GM18499 (cell line): ENCODE results near the gene DNAL4.
"Not testable (repeated sequence)": the region's sequence is repeated elsewhere in the genome, so short reads cannot be mapped to it uniquely, and the experiment has no call there.

Experiments used
- ATAC-seq: cut with Tn5 transposase; IDR thresholded peaks from one replicate; pipeline ENCODE4 v1.9.1; 2021; ENCODE audit warnings: moderate number of reproducible peaks; ENCODE audit not compliant: insufficient read depth, unreplicated experiment

The DNAL4 gene

DNA sequence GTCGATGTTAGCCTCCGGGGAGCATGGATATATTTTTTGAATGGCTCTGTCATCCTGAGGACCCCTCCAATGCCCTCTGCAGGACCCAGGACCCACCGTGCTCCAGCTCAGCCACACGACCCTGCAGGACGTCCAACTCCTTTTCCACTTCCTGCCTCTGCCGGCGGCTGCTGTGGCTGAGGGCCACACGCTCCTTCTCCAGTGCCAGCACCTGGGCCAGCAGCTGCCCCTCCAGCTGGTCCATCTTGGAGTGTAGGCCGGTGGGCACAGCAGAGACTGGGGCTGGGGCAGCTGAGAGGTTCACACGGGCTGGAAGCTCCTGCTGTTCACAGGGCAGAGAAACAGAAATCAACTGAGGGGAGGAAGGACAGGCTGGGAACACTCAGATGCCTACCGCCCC lies 34.2 kb upstream of the DNAL4 start:
- no peak for ATAC-seq

DNA sequence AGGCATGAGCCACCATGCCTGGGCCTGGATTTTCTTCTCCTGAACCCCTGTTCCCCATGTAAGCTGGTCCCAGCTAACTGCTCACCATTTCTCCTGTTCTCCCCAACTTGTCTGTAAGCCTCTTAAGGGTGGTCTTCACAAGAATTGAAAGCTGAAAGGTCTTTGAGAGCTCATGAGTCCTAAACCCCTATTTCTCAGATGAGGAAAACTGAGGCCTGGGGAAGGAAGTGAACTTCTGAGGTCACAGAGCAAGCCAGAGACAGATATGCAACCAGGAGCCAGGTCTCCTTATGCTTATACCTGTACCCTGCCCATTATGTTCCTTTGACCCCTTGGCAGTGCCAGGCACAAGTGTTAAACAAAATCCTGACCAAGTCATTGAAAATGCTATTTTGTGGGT lies 33.6 kb upstream of the DNAL4 start:
- ATAC-seq = no peak

DNA sequence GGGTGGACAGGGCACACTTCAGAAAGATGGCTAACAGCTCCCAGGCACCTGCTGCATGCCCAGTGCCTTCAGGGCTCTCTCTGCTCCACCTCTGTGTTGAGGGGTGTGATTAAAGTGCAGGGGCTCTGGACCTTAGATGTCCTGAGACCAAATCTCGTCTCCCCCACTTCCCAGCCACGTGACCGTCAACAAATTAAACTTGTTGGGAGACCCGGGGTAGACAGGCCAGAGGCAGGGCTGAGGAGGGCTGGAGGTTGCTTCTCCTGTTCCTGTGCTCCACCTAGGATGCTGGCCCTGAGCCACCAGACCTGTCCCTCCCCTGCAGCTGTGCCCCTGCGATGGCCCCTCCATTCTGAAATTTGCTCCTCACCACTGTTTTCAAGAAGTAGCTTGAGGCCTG lies 32.9 kb upstream of the DNAL4 start:
- ATAC-seq = no peak

DNA sequence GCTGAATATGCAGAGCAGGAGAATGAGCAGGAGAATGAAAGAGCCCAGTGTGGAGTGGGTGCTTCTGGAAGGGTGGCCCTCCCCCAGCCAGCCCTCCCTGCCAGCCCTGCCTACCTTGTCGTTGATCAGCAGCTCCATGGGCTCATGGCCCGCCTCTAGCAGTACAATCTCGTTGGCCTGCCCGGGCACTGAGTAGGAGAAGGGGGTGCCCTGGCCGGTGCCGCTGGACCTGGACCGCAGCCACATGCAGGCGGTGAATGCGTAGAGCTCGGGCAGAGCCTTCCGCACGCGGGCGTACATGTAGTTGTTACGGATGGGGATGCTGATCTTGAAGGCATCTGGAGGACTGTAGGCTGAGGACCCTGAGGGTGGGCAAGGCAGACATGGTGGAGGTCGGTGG lies 32.4 kb upstream of the DNAL4 start:
- ATAC-seq = no peak

DNA sequence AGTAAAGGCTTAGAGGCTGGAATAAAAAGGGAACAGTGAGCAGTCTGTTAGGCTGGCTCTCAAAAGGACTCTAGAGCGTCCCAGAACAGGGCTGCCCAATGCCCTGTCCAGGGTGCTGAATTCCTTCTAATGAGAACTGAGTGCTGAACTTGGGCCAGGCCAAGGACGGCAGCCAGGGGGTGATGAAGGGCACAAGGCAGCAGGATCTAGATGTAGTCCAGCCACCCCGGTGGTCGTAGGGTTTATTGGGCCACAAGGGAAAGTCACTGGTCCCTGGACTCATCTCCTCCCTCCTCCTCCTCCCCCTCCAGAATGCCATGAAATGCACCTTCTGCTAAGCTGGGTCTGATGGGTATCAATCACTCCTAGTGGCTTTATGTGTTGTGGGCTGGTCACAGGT lies 30.6 kb upstream of the DNAL4 start:
- no peak for ATAC-seq

DNA sequence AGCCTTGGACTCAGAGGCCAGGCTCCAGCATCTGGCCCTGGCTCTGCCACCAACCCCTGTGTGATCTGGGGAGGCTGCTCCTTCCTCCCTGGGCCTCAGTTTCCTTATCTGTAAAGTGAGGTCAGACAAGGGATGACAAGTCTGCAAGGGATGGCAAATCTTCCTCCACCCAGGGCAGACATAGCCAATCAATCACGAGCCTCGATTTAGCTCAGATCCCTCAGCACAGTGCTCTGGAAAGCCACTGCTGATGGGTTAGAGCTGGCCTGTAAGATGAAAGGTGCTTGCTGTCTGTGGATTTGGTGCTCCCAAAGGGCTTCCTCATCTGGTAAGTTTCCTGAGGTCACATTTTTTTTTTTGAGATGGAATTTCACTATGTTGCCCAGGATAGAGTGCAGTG lies 29.7 kb upstream of the DNAL4 start:
- ATAC-seq = no peak

DNA sequence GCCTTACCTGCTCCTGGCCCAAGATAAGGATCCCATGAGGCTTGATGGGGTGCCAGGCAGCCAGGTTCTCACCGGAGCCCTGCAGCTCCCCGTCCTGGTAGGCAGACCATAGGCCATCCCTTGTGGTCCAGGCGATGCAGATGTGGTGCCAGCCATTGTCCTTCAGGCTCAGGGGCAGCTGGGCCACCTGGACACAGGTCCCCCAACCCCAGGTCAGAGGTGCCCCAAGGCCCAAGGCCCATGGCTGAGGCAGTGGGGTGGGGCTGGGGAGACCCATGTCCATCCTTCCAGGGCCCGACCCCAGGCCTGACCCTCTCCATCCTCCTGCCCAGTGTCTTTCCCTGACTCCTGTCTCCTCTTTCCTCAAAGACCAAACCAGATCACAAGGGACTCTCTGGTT lies 29.1 kb upstream of the DNAL4 start:
- no peak for ATAC-seq

DNA sequence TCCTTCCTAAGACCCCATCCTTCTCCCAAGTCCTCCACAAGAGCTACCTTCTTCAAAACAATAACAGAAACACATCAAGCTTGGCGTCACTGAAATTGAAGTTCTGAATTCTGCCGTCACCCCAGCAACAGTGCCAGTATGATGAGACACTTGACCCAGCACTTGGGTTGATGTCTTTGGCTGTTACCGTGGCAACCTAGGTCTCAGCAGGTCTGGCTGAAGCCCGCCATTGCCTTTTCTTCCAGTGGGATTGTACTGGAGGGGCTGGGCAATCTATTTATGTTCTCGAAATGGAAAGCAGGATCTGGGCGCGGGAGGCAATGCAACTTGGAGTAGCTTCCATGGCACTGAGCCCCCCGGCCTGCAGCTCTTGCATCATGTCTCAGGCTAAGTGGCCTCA lies 26.1 kb upstream of the DNAL4 start:
- ATAC-seq = no peak

DNA sequence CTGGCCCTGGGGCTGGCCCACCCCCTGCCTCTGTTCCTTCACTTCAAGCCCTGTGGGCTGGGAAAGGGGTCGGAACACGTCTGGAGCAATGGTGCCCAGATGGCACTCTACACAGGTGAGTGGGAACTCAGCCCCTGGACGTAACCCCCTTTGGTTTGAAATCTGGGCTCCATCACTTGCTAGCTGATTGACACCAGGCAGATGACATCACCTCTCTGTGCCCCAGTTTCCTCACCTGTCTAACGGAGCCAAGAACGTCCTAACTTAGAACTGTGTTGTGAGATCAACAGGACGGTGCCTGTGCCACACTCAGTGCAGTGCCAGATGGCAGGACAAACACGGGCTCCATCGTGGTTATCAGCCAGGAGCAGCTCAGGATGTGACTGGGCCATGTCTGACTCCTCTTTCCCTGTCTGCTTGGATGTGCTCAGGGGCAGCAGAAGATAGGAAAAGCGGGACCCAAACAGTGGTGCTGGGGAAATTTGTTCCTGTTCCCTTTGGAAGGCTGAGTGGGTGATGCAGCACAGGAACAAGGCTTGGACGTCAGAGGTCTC lies 25.5 kb upstream of the DNAL4 start:
- ATAC-seq = no peak

DNA sequence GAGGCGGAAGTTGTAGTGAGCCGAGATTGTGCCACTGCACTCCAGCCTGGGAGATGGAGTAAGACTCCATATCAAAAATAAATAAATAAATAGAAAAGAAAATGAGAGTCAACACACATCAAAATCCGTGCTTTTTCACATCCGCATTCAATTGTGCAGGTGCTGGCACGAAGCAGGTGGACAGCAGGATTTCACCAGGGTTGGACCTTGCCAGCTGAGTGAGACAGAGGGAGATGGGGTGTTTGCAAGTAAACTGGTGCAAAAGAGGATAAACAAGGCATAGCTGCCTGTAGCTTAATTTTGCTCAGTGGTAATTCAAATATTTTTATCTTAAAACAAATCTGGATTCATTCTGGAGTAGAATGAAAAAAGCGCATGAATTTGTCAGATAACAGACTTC lies 23.3 kb upstream of the DNAL4 start:
- no peak for ATAC-seq

DNA sequence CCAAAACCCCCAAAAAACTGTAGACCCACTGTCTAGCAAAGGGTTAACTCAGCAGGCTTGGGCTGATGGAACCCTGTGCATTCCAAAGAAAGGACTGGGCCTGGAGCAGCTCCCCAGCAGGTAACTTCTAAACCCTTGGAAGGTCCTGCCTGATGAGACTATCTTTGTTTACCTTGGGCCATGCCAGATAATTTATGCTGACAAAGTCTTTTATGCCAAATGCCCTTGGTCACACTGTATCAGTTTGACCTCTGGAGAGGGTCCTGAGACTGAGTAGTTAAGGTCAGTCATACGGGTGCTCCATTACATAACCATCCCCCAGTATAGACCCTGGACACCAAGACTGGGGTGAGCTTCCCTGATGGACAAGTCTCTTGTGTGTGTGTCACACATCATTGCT lies 21.9 kb upstream of the DNAL4 start:
- ATAC-seq = no peak

DNA sequence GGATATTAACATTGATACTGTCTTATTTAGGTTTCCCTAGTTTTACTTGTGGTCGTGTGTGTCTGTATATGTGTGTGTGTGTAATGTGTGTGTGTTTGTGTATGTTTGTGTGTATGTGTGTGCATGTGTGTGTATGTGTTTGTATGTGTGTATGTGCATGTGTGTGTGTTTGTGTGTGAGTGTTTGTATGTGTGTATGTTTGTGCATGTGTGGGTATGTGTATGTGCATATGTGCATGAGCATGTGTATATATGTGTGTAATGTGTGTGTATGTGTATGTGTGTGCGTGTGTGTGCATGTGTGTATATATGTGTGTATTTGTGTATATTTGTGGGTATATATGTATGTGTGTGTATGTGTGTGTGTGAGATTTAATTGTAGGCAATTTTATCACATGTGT lies 17.3 kb upstream of the DNAL4 start:
- no peak for ATAC-seq

DNA sequence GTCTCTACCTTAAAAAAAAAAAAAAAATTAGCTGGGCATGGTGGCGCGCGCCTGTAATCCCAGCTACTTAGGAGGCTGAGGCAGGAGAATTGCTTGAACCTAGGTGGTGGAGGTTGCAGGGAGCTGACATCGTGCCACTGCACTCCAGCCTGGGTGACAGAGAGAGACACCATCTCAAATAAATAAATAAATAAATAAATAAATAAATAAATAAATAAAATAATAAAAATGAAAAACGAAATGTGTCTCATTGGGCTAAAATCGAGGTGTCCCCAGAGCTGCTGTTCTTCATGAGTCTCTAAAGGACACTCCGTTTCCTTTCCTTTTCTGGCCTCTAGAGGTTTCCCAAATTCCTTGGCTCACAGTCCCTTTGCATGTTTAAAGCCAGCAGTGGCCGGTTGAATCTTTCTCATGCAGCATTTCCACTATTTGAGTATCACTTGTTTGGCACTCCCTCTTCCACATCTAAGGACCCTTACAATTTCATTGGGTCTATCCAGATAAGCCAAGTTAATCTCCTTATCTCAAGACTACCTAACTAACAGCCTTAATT lies 11.2 kb upstream of the DNAL4 start:
- ATAC-seq = not testable (repeated sequence)

DNA sequence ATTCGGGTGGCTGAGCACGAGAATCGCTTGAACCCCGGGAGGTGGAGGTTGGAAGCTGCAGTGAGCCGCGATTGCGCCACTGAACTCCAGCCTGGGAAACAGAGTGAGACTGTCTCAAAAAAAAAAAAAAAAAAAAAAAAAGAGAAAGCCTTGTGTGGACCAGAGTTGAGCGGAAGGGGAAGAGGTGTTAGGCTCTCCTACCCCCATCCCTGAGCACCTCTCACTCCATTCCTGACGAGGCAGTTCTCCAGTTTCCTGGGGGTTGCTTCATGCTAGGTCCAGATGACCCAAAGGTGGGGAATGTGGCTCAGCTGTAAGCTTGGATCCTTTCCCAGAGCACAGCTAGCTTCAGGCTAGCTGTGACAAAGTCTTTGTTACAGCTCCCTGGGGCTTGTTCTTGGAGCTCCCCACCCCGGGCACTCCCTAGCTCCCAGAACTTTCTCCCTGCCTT lies 8.8 kb upstream of the DNAL4 start:
- no peak for ATAC-seq

DNA sequence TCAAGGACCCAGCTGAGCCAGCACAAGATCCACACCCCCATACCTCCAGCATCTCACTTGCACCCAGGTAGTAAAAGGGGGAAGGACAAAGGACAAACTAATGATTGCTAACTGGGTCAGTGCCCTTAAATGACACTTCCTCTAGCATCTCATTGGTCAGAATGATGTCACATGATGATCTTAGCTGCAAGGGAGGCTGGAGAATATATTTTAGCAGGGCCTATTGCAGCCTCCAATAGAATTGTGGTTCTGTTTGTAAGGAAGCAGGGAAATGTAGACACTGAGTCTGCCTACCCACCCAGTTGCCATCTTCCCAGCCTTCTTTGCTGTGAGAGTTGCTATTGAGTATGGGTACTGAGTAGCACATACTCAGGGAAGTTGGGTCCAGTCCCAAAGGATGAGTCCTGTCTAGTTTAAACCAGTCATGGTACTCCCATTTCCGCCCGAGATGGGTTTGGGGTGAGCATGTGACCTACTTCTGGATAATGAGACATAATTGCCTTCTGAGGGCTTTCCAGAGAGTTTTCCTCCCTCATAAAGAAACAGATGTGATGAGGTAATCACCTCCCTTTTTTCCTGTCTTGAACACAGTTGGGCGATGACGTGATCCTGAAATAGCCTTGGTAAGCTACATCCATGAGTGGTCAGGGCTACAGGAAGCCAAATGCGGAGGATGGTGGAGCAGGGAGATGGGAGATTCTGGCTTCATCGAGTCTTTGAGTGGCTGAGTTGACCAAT lies 5.5 kb upstream of the DNAL4 start:
- ATAC-seq = no peak

DNA sequence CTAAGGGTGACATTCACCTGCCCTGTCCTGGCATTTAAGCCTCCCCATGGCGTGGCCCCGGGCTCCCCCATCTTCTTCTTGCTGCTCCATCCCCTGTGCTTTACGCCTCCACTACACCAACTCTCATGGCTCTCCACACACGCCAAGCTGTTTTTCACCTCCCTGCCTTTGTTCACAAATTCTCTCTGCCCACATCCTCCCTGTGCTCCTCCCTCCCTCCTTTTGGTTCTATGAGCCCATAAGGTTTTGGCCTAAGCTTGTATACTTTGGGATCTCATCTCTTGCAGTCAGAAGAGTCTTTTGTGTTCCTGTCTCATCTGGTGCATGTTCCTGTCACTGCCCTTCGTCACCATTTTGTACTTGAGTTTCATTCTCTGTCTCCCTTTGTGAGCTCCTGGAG lies 4.6 kb upstream of the DNAL4 start:
- no peak for ATAC-seq

DNA sequence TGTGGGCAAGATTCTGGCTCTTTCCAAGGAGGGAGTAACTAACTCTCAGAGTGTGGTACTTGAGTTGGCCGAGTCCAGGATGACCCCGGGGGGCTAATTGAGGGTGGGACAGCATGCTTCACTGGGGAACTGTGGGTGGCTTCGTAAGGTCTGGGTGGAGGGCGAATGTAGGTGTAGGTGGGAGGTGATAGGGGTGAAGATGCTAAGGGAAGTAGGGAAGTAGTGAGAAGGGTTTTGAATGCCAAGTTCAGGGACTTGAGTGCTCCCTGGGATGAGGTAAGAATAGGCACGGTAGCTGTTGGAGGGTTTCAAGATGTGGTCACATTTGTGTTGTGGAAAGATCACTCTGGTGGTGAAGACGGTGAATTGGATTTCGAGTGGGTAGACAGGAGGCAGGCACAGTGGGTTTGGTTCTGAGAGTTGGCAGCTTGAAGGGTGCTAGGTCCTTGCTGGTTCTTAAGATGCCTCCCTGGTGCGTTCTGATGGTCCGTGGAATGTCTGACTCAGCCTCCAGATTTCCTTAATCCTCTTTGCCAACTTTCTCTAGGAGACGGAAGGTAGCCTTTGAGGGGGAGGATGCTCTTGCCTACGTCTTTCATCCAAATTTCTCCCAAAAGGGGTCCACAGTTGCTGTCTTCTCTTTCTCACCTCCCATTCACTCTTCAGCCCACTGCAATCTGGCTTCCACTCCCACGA lies 2.5 kb upstream of the DNAL4 start:
- ATAC-seq = no peak

DNA sequence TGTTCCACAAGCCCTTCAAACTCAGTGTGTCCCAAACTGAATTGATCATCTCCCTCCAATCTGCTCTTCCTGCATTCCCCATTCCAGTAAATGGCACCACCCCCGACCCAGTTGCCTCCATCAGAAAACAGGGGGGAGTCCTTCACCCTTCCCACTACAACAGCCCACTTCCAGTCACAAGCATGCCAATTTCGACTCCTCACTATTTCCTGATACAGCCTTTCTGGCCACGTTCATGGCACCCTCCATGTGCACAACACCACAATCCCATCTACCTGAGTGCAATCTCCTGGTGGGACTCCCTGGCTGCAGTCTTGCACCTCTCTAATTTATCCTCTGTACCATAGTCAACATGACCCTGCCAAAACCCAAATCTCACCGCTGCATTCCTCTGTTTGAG lies 1.6 kb upstream of the DNAL4 start:
- no peak for ATAC-seq

DNA sequence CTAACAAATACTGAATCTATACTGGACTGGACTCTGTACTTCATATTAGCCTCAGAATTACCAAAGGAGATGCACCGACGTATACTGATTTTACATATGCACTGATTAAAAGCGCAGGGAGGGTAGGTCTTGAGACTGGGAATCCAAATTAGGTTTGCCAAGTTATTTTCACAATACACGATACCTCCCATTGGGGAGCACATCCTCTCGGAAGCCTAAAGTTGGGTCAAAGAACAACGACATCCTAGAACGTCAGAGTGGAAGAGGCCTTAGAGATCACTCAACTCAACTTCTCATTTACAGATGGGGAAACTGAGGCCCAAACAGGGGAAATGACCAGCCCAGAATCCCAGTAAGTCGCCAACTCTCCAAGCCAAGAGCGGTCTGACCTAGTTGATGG lies 626 bp downstream of the DNAL4 start:
- ATAC-seq = no peak

DNA sequence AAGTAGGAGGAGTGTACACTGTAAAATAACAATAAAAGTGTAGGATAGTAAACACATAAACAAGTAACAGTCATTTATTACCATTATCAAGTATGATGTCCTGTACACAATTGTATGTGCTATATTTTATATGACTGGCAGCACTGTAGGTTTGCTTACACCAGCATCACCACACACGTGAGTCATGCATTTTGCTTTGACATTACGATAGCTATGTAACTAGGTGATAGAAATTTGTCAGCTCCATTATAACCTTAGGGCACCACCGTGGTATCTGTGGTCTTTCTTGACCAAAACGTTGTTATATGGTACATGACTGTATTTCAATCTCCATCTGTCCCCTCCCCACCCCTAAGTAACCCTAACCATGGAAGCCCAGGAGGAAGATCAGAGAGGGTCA lies 1.1 kb downstream of the DNAL4 start:
- no peak for ATAC-seq

DNA sequence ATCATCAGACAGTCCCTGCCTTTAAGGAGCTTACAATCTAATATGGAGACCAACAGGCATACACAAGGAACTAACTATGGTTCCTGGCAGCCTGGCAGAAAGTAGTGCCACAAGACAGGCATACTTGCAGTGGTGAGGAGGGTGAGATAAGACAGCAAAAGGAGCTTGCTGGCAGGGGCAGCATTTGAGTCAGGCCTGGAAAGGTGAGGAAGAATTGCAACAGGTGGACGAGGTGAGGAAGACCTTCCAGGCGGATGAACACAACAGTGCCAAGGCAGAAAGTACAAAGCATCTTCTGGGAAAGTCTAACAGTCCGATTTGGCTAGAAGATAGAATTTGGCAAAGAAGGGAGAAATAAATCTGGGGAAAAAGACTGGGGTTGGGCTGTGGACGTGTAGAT lies 4.3 kb downstream of the DNAL4 start:
- no peak for ATAC-seq

DNA sequence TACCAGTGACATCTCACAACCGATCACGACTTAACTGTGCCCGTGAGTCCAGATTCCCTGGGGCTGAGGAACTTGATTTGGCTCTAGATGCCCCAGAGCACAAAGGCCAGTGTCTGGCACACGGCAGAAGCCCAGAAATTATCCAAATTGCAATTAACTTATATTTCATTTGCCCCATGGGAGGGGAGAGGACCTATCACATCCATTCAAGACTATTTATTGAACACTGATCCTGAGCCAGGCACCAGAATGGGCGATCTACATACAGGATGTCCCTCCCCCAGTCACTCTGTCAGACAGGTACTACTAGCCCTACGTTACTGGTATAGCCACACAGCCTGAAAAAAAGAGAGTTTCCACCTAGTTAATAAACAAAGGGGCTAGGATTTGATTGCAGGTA lies 5.1 kb downstream of the DNAL4 start:
- ATAC-seq = no peak
